ENCODE results near the gene ACADS.
"Not testable (repeated sequence)": the region's sequence is repeated elsewhere in the genome, so short reads cannot be mapped to it uniquely, and the experiment has no call there.

ACADS gene

DNA sequence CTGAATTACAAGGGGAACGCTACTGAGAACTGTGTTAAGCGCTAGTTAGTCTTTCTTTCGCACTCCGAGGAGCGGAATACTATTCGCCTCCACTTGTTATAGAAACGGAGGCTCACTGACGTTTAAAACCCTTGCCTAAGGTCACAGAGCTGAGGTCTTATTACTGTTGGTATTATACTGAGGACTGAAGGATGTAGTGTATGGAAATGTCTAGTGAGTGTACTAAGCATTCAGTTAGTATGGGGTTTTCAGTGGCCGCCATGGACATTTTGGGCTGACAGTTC, 826 bp downstream of the ACADS start:
- no peak for DNase-seq (ENCODE audit: low read depth, low spot score)

DNA sequence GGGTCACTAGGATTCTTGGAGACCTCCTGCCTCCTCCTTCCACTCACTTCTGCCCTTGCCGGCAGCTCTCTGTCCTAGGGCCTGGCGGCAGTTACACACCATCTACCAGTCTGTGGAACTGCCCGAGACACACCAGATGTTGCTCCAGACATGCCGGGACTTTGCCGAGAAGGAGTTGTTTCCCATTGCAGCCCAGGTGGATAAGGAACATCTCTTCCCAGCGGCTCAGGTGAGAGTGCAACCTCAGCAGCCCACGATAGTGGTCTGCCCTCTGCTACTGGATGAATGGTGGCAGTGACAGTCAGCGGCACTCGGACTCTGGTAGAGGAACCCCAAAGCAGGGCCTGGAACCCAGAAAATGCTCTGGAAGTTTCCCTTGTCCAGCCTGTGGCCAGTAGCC, 1.3 kb downstream of the ACADS start:
- no peak for DNase-seq (ENCODE audit: low read depth, low spot score)

DNA sequence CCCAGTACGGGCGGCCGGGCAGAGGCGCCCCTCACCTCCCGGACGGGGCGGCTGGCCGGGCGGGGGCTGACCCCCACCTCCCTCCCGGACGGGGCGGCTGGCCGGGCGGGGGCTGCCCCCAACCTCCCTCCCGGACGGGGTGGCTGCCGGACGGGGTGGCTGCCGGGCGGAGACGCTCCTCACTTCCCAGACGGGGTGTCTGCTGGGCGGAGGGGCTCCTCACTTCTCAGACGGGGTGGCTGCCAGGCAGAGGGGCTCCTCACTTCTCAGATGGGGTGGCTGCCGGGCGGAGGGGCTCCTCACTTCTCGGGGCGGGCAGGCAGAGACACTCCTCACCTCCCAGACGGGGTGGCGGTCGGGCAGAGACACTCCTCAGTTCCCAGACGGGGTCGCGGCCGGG, 6.6 kb downstream of the ACADS start:
- not testable (repeated sequence) for DNase-seq (ENCODE audit: low read depth, low spot score)

DNA sequence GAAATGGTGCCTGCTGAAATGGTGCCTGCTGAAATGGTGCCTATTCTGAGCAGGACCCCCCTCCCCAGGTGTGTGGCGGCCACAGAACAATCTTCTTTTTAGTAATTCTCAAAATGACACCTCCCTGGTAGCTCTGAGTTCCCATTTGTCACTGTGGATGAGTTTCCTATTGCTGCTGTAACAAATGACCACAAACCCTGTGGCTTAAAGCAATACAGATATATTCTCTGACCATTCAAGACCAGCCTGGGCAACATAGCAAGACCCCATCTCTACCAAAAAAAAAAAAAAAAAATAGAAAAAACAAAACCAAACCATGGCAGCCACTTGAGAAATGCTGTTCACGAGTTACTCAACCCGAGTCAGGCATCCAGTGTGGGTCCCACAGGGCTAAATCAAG, 7.9 kb downstream of the ACADS start:
- DNase-seq (ENCODE audit: low read depth, low spot score), result no peak

DNA sequence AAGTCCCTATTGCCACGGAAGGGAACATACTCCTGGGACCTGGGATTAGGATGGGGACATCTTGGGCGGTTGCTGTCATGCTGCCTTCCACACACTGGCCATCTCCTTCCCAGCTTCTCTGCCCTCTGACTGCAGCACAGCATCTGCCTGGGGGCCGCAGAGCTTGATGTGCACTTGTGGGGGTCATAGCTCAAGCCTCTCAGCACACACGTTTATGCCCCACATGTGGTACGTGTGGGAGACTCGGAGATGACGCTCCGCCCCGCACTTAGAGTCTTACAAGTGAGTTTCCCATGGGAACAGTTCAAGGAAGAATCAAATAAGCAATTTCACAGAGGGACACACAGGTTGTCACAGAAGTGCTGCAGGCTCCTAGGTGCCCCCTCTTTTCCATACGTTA, 8.6 kb downstream of the ACADS start:
- DNase-seq (ENCODE audit: low read depth, low spot score), result no peak

DNA sequence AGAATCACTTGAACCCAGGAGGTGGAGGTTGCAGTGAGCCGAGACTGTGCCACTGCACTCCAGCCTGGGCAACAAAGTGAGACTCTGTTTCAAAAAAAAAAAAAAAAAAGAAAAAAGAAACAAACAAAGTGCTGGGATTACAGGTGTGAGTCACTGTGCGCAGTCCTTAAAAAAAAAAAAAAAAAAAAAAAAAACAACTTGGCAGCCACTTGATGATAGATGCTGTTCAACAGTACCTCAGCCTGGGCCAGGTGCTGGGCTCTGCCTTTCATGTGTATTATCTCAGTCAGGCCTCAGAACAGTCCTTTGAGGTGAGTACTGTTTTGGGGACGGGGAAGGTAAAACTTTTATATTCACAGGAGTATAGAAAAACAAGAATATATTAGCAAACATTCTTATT, 9.6 kb downstream of the ACADS start:
- no peak for DNase-seq (ENCODE audit: low read depth, low spot score)

DNA sequence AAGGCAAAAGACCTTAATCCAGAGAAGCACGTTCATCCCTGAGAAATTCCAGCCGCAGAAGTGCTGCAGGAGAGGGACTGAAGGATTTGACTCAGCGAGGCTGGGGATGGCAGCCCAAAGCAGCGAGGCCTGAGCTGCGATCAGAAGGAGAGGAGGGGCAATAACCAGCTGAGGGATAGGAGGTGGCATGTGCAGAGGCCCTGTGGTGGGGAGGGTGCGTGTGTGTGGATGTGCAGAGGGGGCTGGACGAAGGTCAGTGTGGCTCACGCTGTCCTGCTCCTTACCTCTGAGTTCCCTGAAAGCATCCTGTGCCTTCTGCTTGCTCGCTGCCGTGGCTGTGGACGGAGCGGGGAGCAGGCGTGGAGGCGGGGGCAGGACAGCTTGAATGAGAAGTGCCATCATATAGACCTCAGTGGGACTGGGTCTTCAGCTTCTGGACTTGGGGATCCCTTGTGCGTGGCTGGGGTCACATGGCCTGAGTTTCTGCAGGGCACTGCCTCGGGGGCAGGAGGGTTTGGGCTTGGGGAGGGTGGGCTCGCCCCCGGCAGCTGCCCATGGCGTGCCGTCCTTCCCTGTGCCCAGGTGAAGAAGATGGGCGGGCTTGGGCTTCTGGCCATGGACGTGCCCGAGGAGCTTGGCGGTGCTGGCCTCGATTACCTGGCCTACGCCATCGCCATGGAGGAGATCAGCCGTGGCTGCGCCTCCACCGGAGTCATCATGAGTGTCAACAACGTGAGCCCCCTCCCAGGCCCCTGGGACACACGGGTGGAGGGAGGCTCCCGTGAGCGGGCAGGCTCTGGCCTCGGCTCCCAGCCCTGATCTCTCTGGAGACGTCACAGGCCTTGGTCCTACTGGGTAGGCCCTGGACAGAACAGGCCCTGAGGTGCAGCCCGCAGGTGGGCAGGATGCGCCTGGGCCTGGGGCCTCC, 11.0 kb downstream of the ACADS start:
- DNase-seq (ENCODE audit: low read depth, low spot score), result no peak

DNA sequence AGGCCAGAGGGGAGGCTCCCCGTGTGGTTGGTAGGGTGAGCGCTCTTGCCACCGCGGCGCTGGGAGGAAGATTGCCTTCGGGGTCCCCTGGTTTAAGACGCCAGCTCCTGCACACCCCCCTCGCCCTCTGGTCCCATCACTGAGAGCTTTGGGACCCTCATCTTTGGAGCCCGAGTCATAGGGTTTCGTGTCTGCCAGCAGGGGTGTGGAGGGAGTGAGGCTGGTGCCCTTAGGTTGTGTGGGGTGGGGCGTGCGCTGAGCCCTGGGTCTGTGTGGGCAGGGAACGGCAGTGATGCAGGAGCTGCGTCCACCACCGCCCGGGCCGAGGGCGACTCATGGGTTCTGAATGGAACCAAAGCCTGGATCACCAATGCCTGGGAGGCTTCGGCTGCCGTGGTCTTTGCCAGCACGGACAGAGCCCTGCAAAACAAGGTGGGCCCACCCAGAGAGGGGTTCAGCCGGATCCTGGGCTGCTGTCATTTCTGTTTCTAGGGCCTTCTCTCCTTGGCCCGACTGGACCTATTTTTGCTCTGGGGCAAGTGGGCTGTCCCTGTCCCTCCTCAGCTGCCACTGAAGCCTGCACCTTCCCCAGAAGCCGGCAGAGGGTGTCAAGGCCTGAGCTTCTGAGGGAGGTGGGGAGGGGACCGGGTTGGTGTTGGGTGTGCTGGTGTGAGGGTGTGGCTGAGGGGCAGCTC, 12.1 kb downstream of the ACADS start:
- no peak for DNase-seq (ENCODE audit: low read depth, low spot score)

DNA sequence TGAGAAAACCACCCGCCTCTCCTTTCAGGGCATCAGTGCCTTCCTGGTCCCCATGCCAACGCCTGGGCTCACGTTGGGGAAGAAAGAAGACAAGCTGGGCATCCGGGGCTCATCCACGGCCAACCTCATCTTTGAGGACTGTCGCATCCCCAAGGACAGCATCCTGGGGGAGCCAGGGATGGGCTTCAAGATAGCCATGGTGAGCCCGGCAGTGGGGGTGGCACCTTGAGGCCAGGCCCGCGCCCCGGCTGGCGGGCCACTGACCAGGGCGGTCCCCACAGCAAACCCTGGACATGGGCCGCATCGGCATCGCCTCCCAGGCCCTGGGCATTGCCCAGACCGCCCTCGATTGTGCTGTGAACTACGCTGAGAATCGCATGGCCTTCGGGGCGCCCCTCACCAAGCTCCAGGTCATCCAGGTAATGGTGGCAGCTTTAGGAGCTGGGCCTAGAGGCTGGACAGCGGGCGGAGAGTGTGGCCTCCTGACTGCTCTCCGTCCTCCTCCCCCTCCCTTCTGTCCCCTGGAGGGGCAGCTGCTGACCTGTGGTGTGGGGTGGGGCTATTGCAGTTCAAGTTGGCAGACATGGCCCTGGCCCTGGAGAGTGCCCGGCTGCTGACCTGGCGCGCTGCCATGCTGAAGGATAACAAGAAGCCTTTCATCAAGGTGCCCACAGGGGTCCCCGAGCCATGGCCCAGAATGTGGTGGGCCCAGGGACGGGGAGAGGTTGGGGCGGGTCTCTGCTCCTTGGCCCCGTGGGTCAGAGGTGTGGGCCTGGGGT, 12.8 kb downstream of the ACADS start:
- DNase-seq (ENCODE audit: low read depth, low spot score), result no peak

DNA sequence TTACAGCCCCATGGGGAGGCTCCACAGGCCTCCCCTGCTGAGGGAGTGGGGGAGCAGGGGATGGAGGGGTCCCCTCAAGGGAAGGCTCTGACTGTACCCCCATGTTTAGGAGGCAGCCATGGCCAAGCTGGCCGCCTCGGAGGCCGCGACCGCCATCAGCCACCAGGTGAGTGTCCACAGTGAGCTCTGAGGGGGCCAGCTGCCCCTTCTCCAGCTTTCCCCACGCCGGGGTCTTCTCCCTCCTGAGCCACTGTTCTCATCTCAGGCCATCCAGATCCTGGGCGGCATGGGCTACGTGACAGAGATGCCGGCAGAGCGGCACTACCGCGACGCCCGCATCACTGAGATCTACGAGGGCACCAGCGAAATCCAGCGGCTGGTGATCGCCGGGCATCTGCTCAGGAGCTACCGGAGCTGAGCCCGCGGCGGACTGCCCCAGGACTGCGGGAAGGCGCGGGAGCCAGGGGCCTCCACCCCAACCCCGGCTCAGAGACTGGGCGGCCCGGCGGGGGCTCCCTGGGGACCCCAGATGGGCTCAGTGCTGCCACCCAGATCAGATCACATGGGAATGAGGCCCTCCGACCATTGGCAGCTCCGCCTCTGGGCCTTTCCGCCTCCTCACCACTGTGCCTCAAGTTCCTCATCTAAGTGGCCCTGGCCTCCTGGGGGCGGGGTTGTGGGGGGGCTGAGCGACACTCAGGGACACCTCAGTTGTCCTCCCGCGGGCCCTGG, 13.6 kb downstream of the ACADS start:
- DNase-seq (ENCODE audit: low read depth, low spot score), result no peak

DNA sequence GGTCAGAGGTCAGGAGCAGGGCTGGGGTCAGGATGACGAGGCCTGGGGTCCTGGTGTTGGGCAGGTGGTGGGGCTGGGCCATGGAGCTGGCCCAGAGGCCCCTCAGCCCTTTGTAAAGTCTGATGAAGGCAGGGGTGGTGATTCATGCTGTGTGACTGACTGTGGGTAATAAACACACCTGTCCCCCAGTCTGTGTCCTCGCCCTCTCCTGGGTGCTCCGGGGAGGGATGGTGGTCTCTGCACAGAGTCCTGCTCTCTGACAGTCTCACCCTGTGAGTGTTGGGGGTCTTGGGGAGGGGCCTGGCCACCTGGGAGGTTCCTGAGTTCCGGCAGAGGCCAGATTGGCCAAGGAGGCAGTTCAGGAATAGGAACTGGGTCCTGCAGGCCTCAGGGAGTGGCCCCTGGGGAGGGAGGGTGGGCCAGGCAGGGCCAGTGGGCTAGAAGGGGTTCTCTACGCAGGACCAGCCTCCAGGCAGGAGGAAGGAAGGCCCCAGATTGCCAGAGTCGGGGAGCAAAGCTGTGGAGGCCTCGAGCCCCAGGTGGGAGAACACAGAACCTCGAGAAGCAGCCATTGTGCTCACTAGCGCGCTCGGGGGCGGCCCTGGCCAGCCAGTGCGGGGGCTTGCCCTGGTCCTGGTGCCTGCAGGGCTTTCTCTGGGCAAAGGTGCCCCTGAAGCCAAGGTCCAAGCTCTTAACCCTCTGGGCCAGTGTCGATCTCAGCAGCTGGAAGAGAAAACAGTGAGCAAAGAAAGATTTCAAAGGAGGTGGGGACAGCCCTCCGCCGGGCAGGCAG, 14.4 kb downstream of the ACADS start:
- no peak for DNase-seq (ENCODE audit: low read depth, low spot score)

DNA sequence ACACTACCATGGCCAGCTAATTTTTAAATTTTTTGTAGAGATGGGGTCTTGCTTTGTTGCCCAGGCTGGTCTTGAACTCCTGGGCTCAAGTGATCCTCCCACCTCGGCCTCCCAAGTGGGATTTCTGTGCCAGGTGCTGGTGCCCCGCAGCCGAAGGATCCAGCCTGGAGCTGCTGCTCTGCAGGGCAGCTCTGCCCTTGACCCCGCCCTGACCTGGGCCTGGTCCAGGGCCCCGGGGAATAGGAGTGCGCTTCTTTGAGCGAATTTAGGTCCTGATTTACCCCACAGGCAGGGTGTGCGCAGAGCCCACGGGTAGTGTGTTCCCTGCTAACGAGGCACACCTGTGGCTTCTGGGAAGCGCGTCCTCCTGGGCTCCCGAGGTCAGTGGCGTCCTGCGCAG, 15.2 kb downstream of the ACADS start:
- no peak for DNase-seq (ENCODE audit: low read depth, low spot score)

DNA sequence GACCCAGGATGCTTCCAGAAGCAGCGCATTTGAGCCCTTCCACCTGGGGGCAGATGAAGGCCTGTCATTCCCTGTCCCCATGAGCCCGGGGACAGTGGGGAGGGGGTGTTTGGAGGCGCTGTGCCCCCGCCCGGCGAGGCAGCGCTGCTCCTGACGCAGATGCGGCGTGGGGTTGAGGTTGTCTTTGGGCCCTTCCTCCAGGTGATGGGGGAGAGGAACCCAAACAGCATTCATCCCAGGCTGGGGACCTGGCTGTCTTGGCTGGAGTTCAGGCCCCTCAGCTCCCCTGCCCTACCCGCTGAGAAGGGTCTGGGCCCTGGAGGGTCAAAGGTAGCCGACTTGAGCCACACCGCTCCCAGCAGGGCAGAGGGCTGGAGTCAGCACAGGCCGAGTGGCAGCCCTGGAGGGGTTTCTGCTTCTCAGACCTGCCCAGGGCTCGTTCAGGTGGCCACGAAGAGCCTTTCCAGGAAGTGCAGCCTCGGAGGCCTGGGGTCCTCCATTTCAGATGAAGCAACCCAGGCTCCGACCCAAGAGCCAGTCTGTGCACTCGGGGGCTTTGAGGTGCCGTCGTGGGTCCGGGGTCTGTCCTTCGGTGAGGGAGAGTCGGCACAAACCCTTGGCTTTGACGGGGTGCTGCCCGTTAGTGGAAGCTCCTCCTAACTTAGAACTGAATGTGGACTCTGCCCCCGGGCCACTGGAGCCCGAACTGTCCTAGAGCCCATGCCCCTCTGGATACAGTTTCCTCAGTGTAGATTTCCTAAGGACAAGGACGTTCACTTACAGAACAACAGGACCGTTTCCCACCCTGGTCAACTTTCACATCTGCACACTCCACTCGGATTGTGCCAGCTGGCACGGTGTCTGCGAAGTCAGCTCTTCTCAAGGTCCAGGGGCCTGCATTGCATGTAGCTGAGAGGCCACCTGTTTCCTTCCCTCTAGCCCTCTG, 16.1 kb downstream of the ACADS start:
- DNase-seq (ENCODE audit: low read depth, low spot score), result no peak

DNA sequence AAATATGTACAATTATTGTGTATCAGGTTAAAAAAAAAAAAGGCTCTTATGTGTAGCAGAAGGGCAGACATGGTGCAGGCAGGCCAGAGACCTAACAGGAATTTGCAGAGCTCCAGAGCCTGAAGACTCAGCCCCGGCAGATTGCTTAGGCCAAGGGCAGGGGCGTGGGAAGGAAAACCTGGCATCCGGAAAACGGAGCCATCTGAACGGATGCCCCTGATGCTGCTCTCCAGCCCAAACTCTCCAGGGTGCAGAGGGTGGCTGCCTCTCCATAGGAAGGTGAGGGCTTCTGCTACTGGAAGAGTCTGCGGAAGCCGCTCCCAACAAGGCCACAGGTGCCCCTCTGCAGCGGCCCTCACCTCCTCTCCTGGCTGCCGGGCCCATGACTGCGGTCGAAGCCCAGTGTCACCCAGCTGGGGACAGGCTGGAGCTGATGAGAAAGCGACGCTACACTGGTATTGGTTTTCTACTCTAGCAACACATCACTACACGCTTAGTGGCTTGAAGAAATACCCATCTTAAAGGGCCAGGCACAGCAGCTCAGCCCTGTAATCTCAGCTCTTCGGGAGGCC, 19.4 kb downstream of the ACADS start:
- DNase-seq (ENCODE audit: low read depth, low spot score), result no peak

DNA sequence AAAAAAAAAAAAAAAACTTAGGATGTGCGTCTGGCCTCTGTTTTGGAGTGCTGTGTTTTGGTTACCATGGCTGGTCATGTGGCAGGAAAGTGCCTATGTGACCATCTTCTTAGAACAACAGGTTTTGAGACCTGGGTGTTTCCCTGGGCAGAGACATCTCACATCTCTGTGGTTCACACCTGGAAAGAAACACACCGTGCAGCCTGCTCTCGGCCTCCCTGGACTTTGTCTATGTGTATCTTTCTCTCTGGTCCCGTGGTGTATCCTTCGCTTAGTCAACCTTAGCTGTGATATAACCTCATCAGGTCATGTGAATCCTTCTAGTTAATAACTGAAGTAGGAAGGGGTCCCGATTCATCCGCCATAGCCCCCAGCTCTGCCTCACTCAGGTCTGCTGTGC, 22.6 kb downstream of the ACADS start:
- DNase-seq (ENCODE audit: low read depth, low spot score), result no peak

DNA sequence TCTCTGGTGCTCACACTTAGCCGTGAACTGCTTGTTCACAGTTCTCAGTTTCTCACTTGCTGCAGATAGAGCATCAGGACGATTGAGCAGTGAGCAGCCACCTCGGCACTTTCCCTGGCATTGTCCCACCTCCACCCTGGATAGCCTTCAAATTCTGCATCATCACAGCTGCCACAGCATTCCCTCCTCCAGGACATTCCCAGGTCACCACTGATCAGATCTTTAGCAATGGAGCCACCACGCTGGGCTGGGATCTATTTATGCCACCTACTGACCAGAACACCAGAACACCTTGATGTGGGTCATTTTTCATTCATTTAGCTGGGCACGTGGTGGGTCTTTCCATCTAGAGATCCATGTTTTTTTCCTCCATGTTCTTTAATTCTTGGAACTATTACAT, 23.6 kb downstream of the ACADS start:
- no peak for DNase-seq (ENCODE audit: low read depth, low spot score)

DNA sequence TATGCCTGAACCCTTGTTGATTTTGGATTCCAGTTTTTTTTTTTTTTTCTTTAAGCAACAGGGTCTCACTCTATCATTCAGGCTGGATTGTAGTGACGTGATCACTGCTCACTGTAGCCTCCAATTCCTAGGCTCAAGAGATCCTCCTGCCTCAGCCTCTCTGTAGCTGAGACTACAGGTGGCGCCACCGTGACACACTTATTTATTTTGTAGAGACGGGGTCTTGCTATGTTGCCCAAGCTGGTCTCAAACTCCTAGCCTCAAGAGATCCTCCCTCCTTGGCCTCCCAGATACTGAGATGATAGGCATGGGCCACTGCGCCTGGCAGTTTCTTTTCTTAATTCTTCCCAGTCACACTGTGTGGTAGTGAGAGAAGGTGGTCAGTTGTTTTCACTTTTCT, 25.2 kb downstream of the ACADS start:
- no peak for DNase-seq (ENCODE audit: low read depth, low spot score)

DNA sequence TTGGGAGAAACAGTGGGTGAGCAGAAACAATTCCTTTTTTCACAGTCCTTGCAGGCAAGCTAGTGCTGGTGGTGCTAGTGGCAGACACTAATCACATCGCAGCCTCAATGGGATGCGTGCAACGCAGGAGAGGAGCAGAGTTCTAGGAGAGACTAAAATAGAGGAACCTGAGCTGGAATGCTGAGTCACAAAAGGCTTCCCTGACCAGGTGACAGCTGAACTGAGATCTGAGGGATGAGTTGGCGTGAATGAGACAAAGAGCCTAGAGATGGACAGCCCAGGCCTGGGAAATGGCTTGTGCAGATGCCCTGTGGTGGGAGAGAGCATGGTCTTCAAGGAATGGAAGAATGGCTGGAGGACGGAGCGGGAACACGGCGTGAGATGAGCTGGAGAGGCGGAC, 25.8 kb downstream of the ACADS start:
- DNase-seq (ENCODE audit: low read depth, low spot score), result no peak

DNA sequence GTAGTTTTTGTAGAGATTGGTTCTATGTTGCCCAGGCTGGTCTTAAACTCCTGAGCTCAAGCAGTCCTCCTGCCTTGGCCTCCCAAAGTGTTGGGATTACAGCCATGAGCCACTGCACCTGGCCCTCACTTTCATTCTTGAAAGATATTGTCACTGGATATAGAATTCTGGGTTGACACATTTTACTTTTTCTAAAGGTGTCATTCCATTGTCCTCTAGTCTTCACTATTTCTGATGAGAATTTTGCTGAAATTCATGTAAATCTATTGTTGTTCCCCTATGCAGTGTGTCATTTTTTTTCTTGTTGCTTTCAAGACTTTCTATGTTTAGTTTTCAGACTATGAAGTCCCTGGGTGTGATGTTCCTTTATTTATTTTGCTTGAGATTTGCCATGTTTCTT, 29.2 kb downstream of the ACADS start:
- no peak for DNase-seq (ENCODE audit: low read depth, low spot score)

DNA sequence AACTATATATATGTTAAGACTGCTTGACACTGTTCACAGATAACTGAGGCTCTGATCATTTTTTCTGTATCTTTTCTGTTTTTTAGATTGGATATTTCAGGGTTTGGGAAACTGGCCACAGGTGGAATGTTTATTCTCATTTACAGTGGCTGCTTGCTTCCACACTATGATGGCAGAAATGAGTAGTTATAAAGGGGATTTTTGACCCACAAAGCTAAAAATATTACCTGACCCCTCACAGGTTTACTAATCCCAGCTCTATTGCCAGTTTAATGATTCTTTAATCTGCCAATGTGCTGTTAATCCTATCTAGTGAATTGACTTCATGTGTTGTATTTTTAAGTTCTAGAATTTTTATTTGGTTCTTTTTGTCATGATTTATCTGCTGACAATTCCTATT, 29.6 kb downstream of the ACADS start:
- no peak for DNase-seq (ENCODE audit: low read depth, low spot score)
